ENCODE data around the gene RCOR3.

DNA sequence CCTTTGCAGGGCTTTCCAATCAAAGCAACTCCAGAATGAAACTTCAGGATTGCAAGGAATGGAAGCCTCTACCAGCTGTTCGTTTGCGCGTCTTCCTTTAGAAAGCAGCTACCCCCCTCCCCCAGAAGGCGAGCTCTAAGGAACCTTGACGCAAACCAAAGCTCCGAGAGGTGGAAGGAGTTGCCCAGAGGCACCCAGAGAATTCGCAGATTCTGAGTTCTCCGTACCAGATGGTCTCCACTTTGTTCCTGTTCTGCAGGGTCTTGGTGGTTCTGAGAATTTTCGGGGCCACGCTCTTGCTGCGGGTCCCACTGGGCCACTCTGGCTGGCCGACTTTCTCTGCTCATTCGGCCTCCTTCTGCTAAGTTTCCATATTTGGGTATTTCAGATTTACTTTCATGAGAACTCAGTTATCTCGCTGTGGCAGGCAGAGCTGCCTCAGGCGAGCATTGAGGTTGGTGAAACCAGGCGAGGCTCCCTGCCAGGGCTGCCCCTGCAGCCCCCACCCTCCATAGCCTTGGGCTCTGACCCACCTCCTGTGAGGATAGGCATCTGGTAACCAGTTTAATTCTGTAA, 68.3 kb downstream of the RCOR3 start:
- TF ChIP-seq, protein P1, sequence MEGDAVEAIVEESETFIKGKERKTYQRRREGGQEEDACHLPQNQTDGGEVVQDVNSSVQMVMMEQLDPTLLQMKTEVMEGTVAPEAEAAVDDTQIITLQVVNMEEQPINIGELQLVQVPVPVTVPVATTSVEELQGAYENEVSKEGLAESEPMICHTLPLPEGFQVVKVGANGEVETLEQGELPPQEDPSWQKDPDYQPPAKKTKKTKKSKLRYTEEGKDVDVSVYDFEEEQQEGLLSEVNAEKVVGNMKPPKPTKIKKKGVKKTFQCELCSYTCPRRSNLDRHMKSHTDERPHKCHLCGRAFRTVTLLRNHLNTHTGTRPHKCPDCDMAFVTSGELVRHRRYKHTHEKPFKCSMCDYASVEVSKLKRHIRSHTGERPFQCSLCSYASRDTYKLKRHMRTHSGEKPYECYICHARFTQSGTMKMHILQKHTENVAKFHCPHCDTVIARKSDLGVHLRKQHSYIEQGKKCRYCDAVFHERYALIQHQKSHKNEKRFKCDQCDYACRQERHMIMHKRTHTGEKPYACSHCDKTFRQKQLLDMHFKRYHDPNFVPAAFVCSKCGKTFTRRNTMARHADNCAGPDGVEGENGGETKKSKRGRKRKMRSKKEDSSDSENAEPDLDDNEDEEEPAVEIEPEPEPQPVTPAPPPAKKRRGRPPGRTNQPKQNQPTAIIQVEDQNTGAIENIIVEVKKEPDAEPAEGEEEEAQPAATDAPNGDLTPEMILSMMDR (IDR thresholded peaks at IDR 0.05; ENCODE audit: low read length), result no peak
- TF ChIP-seq EZH2 (optimal IDR thresholded peaks at IDR 0.05; ENCODE audit: low read depth, low read length) (no peak), EZH2phosphoT487 (IDR thresholded peaks at IDR 0.05; ENCODE audit: low read length) (no peak)

Data from MM.1S (cell line).